T-cell (primary cell): ENCODE measurements around the gene MACC1. TPM values are rescaled to one million over a fixed set of nuclear protein-coding genes. Genes with fewer than 3 reads are reported as not detected.

Experiments used
- ATAC-seq, 4 experiments: fragments of 200-7000 bp in 3 of 4; fragments of 150-1000 bp in 1 of 4; cut with Tn5 transposase; replicated peaks in 1 of 4; 1 replicate in 3 of 4; 2 replicates in 1 of 4; pipeline ENCODE4 v1.10.0; 2021; ENCODE audit warnings: moderate library complexity in 3 of 4, mild to moderate bottlenecking in 2 of 4, moderate number of reproducible peaks in 1 of 4
- CTCF ChIA-PET, 2 donors: fragments of 300-600 bp; sonication (Branson Sonifier 250); formaldehyde crosslinking; loops; one replicate each; lab custom pipeline; 2022; ENCODE audit warnings: antibody characterized with exemption in 2 of 2; lab: Charles Lee
- POLR2A ChIA-PET, 2 donors: fragments of 300-600 bp; sonication (Branson Sonifier 250); formaldehyde crosslinking; loops; one replicate each; lab custom pipeline; 2022; ENCODE audit warnings: antibody characterized with exemption in 2 of 2; lab: Charles Lee
- DNase-seq, 35 experiments: peaks; one replicate each; pipeline versions ENCODE4 v3.0.0 to v3.0.0-alpha.2; 2013 to 2023
- H3K27ac ChIP-seq: one replicate; pipeline ENCODE4 v1.5.1; 2013; ENCODE audit warnings: low read length
- H3K27me3 ChIP-seq, 2 experiments: replicated peaks in 1 of 2; 1 replicate in 1 of 2; 2 replicates in 1 of 2; pipeline versions ENCODE4 v1.6.1 to v1.7.0; 2013; ENCODE audit warnings: low read length in 1 of 2, mixed read lengths in 1 of 2; ENCODE audit not compliant: control insufficient read depth in 2 of 2, insufficient read depth in 2 of 2; ENCODE audit errors: extremely low read depth in 1 of 2
- H3K36me3 ChIP-seq, 2 donors: 1 replicate in 1 of 2; 2 replicates in 1 of 2; pipeline versions ENCODE4 v1.6.1 to v1.7.0; 2013; ENCODE audit warnings: low read length in 1 of 2; ENCODE audit not compliant: control insufficient read depth in 2 of 2, insufficient read depth in 1 of 2; ENCODE audit errors: extremely low read depth in 1 of 2
- H3K4me1 ChIP-seq, 2 experiments: 1 replicate in 1 of 2; 2 replicates in 1 of 2; pipeline versions ENCODE4 v1.6.1 to v1.7.0; 2013; ENCODE audit warnings: low read length in 2 of 2, mixed read lengths in 1 of 2; ENCODE audit not compliant: insufficient read depth in 2 of 2, control insufficient read depth in 1 of 2; ENCODE audit errors: extremely low read depth in 1 of 2
- H3K4me3 ChIP-seq, 2 donors: 1 replicate in 1 of 2; 2 replicates in 1 of 2; pipeline versions ENCODE4 v1.5.1 to v1.7.0; 2013; ENCODE audit warnings: mild to moderate bottlenecking in 2 of 2, low read length in 1 of 2, moderate library complexity in 1 of 2; ENCODE audit not compliant: control insufficient read depth in 1 of 2; ENCODE audit errors: extremely low read depth in 1 of 2
- H3K9me3 ChIP-seq: 2 replicates; pipeline ENCODE4 v1.7.0; 2013
- H3K27ac Mint-ChIP-seq, 2 donors: one replicate each; pipeline ENCODE4 v1.8.0; 2020 to 2021; ENCODE audit warnings: mild to moderate bottlenecking in 2 of 2, mixed read lengths in 2 of 2
- H3K27me3 Mint-ChIP-seq, 2 donors: one replicate each; pipeline ENCODE4 v1.8.0; 2021 to 2022; ENCODE audit warnings: mixed read lengths in 2 of 2
- H3K36me3 Mint-ChIP-seq: one replicate; pipeline ENCODE4 v1.8.0; 2021; ENCODE audit warnings: mixed read lengths
- H3K4me1 Mint-ChIP-seq, 3 donors: one replicate each; pipeline ENCODE4 v1.8.0; 2020 to 2022; ENCODE audit warnings: mixed read lengths in 3 of 3, mild to moderate bottlenecking in 1 of 3
- H3K4me3 Mint-ChIP-seq, 3 donors: one replicate each; pipeline ENCODE4 v1.8.0; 2020 to 2022; ENCODE audit warnings: mild to moderate bottlenecking in 3 of 3, mixed read lengths in 3 of 3, moderate library complexity in 3 of 3
- H3K9me3 Mint-ChIP-seq, 3 donors: one replicate each; pipeline ENCODE4 v1.8.0; 2020 to 2022; ENCODE audit warnings: mixed read lengths in 3 of 3
- WGBS: methylation state at CpG from one replicate; pipeline ENCODE4 v1.1.5; 2013; ENCODE audit warnings: missing lambda C conversion rate; ENCODE audit not compliant: insufficient coverage; 5-methylcytosine and 5-hydroxymethylcytosine counted together
- total RNA-seq, 35 experiments: library from RNA in 6 of 35; stranded (reverse) in 6 of 35; fragments of 120-200 nt in 1 of 35; gene quantifications; one replicate each; pipeline versions ENCODE4 v1.2.1 to v1.2.4 and lab custom pipeline; 2013 to 2026

Gene MACC1
- total RNA-seq, 5 donors from 2014 or later (not counting 1 experiment from before 2014, with no cell fraction given): 0.19 to 0.50 (median 0.39) TPM

DNA sequence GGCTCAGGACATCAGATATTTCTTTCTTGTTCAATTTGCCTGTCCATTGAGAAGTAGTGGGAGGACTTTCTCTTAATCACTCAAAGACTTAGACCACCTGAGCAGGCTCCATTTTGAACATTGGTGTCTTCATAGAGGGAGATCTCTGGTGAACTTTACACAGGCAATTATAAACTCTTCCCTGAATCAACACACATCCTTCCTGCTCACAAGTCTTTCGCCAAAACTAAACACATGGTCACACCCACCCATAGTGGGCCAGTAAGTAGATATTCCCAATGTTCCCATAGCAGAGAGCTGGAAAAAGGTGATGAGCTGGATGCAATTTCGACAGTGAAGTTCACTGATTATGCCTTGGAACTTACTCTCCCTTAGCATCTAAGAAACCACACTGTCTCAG lies 8.2 kb upstream of the MACC1 start:
- POLR2A ChIA-PET: interaction anchor here in 1 of 2 donors (0.9 kb wide), 1 partner anchor 74 kb away, joined by 3 read pairs; no protein-coding TSS in a partner anchor
- Mint-ChIP-seq H3K27me3 (peaks cover 2 to 6% of the 10 kb centered on the region in 2 donors), H3K4me1 (no peaks in the 10 kb centered on the region), H3K27ac (no peak overlapping the region), H3K4me3 (no peak overlapping the region), H3K9me3 (no peaks in the 10 kb centered on the region), H3K36me3 (no peaks in the 10 kb centered on the region)
- H3K27me3 ChIP-seq: no peaks in the 10 kb centered on the region
- no peaks in the 10 kb centered on the region for H3K4me1 ChIP-seq
- no peak overlapping the region for H3K27ac ChIP-seq
- no peaks in the 10 kb centered on the region for H3K9me3 ChIP-seq
- H3K36me3 ChIP-seq: no peaks in the 10 kb centered on the region
- no peak for DNase-seq
- no peak overlapping the region for H3K4me3 ChIP-seq
- WGBS: 40% methylated on average over 1 of the region's 2 CpGs
- no peak for ATAC-seq
- CTCF ChIA-PET: no interaction called here

DNA sequence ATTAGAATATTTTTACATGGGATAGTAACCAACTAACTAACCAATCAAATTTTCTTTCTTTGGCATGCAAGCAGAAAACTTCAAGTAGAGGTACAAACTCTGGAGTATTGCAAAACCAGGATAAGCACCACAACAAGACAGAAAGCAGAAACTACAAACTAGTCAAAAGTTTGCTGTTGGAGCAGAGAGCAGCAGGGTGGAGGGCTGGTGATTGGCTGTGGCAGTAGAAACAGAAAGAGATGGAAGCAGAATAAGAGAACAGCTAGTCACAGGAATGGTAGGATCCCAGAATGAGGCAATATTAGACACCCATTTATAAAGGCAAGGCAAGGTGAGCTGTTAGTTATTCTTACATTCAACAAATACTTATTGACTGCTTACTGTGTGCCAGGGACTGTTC lies 6.8 kb upstream of the MACC1 start:
- no peak for ATAC-seq
- no peak overlapping the region for H3K27ac ChIP-seq
- CTCF ChIA-PET: no interaction called here
- H3K36me3 Mint-ChIP-seq: no peaks in the 10 kb centered on the region
- H3K36me3 ChIP-seq: no peaks in the 10 kb centered on the region
- H3K27me3 Mint-ChIP-seq: peaks cover 2 to 6% of the 10 kb centered on the region in 2 donors
- peaks cover 0 to 9% (median 6%) of the 10 kb centered on the region in 3 donors for H3K4me1 Mint-ChIP-seq
- no peaks in the 10 kb centered on the region for H3K27me3 ChIP-seq
- H3K27ac Mint-ChIP-seq: no peak overlapping the region
- no peak overlapping the region for H3K4me3 ChIP-seq
- DNase-seq: no peak
- H3K9me3 Mint-ChIP-seq: no peaks in the 10 kb centered on the region
- no peak overlapping the region for H3K4me3 Mint-ChIP-seq
- no peaks in the 10 kb centered on the region for H3K9me3 ChIP-seq
- no peaks in the 10 kb centered on the region for H3K4me1 ChIP-seq
- POLR2A ChIA-PET: no interaction called here

DNA sequence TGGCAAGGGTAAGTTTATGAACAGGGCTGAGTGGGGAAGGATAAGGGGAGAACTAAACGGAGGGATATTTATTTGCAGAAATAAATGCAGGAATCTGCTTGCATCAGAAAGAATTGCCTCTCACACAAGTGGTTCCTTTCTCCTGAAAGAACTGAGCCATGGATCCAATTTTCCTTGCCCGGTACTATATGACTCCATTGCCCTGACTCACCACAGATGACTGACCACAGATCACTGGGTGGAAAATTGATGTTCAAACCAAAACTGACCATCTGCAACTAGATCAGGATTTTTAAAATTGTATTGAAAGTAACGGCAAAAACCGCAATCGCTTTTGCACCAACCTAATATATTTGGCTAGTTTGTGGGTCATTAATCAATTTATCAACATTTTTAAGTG lies 6.2 kb upstream of the MACC1 start:
- POLR2A ChIA-PET: no interaction called here
- H3K27me3 ChIP-seq: no peaks in the 10 kb centered on the region
- H3K9me3 ChIP-seq: no peaks in the 10 kb centered on the region
- no peak overlapping the region for H3K27ac ChIP-seq
- 80% methylated on average over 1 of the region's 5 CpGs for WGBS
- H3K27ac Mint-ChIP-seq: no peak overlapping the region
- H3K4me3 Mint-ChIP-seq: no peak overlapping the region
- H3K4me1 ChIP-seq: no peaks in the 10 kb centered on the region
- H3K4me1 Mint-ChIP-seq: peaks cover 0 to 9% (median 6%) of the 10 kb centered on the region in 3 donors
- peaks cover 2 to 6% of the 10 kb centered on the region in 2 donors for H3K27me3 Mint-ChIP-seq
- no peaks in the 10 kb centered on the region for H3K36me3 ChIP-seq
- H3K4me3 ChIP-seq: no peak overlapping the region
- DNase-seq (no peak), ATAC-seq (no peak)
- CTCF ChIA-PET: no interaction called here
- no peaks in the 10 kb centered on the region for H3K36me3 Mint-ChIP-seq
- no peaks in the 10 kb centered on the region for H3K9me3 Mint-ChIP-seq

DNA sequence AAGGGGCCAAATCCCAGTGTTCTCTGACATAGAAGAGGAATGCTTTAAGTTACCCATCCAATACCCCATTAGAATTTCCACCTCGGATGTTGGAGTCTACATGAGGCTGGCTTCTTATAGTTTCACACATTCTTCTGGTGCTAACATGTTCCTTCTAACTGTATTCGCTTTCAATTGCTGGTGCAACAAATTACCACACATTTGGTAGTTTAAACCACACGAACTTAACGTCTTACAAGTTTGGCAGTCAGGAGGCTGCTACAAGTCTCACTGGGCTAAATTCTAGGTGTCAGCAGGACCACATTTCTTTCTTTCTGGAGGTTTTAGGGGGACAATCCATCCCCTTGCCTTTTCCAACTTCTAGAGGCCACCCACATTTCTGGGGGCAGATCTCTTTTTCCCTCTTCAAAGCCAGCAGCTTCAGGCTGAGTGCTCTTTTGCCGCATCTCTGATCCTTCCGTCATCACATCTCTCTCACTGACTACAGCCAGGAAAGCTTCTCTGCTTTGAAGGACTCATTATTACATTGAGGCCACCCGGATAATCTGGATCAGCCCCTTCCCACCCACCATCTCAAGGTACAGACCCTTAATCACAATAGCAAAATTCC lies 5.1 kb upstream of the MACC1 start:
- no peaks in the 10 kb centered on the region for H3K36me3 Mint-ChIP-seq
- Histone ChIP-seq H3K4me3 (no peak overlapping the region), H3K36me3 (no peaks in the 10 kb centered on the region), H3K9me3 (no peaks in the 10 kb centered on the region), H3K27ac (no peak overlapping the region), H3K27me3 (no peaks in the 10 kb centered on the region), H3K4me1 (peaks cover 0 to 2% of the 10 kb centered on the region in 2 experiments)
- no peak for ATAC-seq
- peaks cover 3 to 15% (median 6%) of the 10 kb centered on the region in 3 donors for H3K4me1 Mint-ChIP-seq
- H3K27ac Mint-ChIP-seq: no peak overlapping the region
- CTCF ChIA-PET: no interaction called here
- no peak for DNase-seq
- no peaks in the 10 kb centered on the region for H3K9me3 Mint-ChIP-seq
- peaks cover 2 to 6% of the 10 kb centered on the region in 2 donors for H3K27me3 Mint-ChIP-seq
- POLR2A ChIA-PET: no interaction called here
- 85% methylated on average over 6 of the region's 7 CpGs for WGBS
- no peak overlapping the region for H3K4me3 Mint-ChIP-seq

DNA sequence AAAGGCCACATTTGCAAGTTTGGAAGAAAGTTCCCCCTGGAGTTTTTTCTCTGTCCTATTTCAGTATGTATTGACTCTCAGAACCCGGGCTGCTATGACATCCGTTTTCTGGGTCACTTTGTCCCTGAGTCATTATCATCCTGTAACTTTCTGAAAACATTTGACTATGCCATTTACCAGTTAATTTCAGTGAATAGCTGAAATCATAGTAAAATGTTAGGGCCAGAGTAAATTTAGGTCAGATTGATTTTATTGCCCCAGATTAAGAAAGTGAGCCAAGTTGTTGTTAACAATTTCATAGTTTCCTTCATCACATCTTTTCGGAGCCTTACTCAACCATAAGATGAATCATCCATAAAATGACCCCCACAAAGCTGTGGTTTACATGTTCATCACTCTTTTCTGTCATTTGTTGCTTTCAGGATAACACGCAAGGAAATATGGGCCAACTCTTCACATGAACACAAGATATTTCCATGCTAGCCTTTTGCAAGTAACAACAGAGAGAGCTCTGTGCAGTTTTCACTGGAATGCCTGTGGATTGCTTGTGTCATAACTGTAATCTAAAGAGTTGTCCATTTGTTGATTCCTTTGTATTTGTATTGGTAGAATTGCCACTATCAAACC lies 3.9 kb upstream of the MACC1 start:
- H3K27ac Mint-ChIP-seq: peak overlapping the region in 1 of 2 donors; percentile 6
- DNase-seq (no peak), ATAC-seq (no peak)
- H3K36me3 Mint-ChIP-seq: no peaks in the 10 kb centered on the region
- no peak overlapping the region for H3K4me3 ChIP-seq
- CTCF ChIA-PET: interaction anchor here in 1 of 2 donors (0.7 kb wide), 1 partner anchor 12 kb away, joined by 3 read pairs; no protein-coding TSS in a partner anchor
- H3K27me3 Mint-ChIP-seq: peaks cover 2 to 4% of the 10 kb centered on the region in 2 donors
- POLR2A ChIA-PET: no interaction called here
- no peak overlapping the region for H3K4me3 Mint-ChIP-seq
- H3K4me1 Mint-ChIP-seq: peaks cover 4 to 15% (median 6%) of the 10 kb centered on the region in 3 donors
- H3K4me1 ChIP-seq: peaks cover 0 to 3% of the 10 kb centered on the region in 2 experiments
- no peaks in the 10 kb centered on the region for H3K9me3 Mint-ChIP-seq
- no peaks in the 10 kb centered on the region for H3K27me3 ChIP-seq
- H3K27ac ChIP-seq: no peak overlapping the region
- H3K36me3 ChIP-seq: no peaks in the 10 kb centered on the region
- WGBS: 80% methylated on average over 1 of the region's 4 CpGs
- no peaks in the 10 kb centered on the region for H3K9me3 ChIP-seq

DNA sequence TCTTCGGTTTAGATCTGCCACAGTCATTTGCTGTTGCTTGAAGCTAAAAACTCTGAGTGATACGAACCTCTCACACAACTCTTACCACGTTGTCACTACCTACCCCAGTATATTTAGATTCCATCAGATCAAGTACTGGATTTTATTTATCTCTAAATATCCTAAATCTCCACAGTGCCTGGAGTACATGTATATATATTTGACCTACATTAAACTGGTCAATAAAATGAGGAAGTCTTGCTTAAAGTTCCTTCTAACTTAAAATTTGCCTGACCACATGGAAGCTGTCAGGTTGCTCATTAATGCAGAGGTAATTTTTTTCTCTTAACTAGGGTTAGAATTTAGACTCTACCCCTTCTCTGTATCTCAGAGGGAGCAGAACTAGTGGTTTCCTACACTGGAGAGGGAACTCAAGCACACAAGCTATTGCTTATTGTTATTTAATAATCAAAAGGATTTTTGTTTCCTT lies 3.1 kb upstream of the MACC1 start:
- no peak overlapping the region for H3K4me3 ChIP-seq
- DNase-seq (no peak), ATAC-seq (no peak)
- Mint-ChIP-seq H3K36me3 (no peaks in the 10 kb centered on the region), H3K27ac (no peak overlapping the region), H3K4me1 (peaks cover 4 to 15% (median 6%) of the 10 kb centered on the region in 3 donors), H3K27me3 (peaks cover 0 to 2% of the 10 kb centered on the region in 2 donors), H3K4me3 (no peak overlapping the region), H3K9me3 (no peaks in the 10 kb centered on the region)
- no peaks in the 10 kb centered on the region for H3K9me3 ChIP-seq
- ChIA-PET POLR2A (no interaction called here), CTCF (no interaction called here)
- H3K27me3 ChIP-seq: no peaks in the 10 kb centered on the region
- no peak overlapping the region for H3K27ac ChIP-seq
- H3K36me3 ChIP-seq: no peaks in the 10 kb centered on the region
- H3K4me1 ChIP-seq: peaks cover 0 to 3% of the 10 kb centered on the region in 2 experiments
- whole genome bisulfite sequencing: no CpG with 5 or more reads among the region's 3 CpGs
